Heart left ventricle (tissue), 16 donors: ENCODE data around the gene TCF19. TPM values are rescaled to one million over a fixed set of nuclear protein-coding genes. Genes with fewer than 3 reads are reported as not detected.

ENCODE experiments used
- ATAC-seq, 4 donors: fragments of 200-7000 bp; cut with Tn5 transposase; one replicate each; pipeline ENCODE4 v1.9.1; 2020 to 2022; ENCODE audit warnings: moderate library complexity in 4 of 4, mild to moderate bottlenecking in 3 of 4, moderate number of reproducible peaks in 1 of 4
- DNase-seq, 5 donors: peaks; one replicate each; pipeline ENCODE4 v3.0.0-alpha.2; 2020
- H3K27ac ChIP-seq, 12 donors: fragments of 200-600 bp; sonication (generic) in 4 of 12; one replicate each; pipeline versions ENCODE4 v1.5.0 to v1.8.0; 2016 to 2022; ENCODE audit warnings: mild to moderate bottlenecking in 2 of 12
- H3K27me3 ChIP-seq, 9 donors: fragments of 200-600 bp; sonication (generic) in 2 of 9; one replicate each; pipeline versions ENCODE4 v1.5.1 to v1.8.0; 2016 to 2022; ENCODE audit warnings: mild to moderate bottlenecking in 3 of 9
- H3K36me3 ChIP-seq, 9 donors: fragments of 200-600 bp; sonication (generic) in 2 of 9; one replicate each; pipeline versions ENCODE4 v1.5.0 to v1.8.0; 2018 to 2022; ENCODE audit warnings: mild to moderate bottlenecking in 2 of 9
- H3K4me1 ChIP-seq, 12 donors: fragments of 200-600 bp; sonication (generic) in 4 of 12; one replicate each; pipeline versions ENCODE4 v1.5.0 to v1.8.0; 2016 to 2022; ENCODE audit warnings: mild to moderate bottlenecking in 3 of 12
- H3K4me3 ChIP-seq, 12 donors: fragments of 200-600 bp; sonication (generic) in 4 of 12; one replicate each; pipeline versions ENCODE4 v1.5.0 to v1.8.0; 2017 to 2022; ENCODE audit warnings: mild to moderate bottlenecking in 9 of 12, moderate library complexity in 4 of 12
- H3K9me3 ChIP-seq, 12 donors: fragments of 200-600 bp; sonication (generic) in 4 of 12; one replicate each; pipeline versions ENCODE4 v1.5.0 to v1.8.0; 2016 to 2022; ENCODE audit warnings: mild to moderate bottlenecking in 1 of 12
- POLR2A ChIP-seq, 2 donors: fragments of 450-650 bp; IDR thresholded peaks; one replicate each; pipeline ENCODE4 v1.6.1; 2017; ENCODE audit warnings: antibody characterized with exemption in 2 of 2, mild to moderate bottlenecking in 2 of 2, moderate library complexity in 2 of 2
- WGBS, 4 donors: extraction: QIAGEN DNeasy Blood & Tissue Kit in 2 of 4; methylation state at CpG; one replicate each; pipeline versions ENCODE4 v1.1.5 to v1.1.7; 2013 to 2018; 5-methylcytosine and 5-hydroxymethylcytosine counted together
- intact Hi-C, 10 donors: fragments of 100-400 bp; cut with DNase I; formaldehyde crosslinking; loops; one replicate each; pipeline versions ENCODE4 v1.11.1 to v1.14.2; 2022
- polyA plus RNA-seq, 2 donors: library from polyadenylated mRNA; stranded (reverse); fragments of 200-250 nt; gene quantifications; one replicate each; pipeline ENCODE4 v1.2.3, GENCODE V29; 2013
- total RNA-seq, 9 donors: library from RNA; depleted of rRNA in 2 of 9; stranded (reverse); fragments of >200 nt in 2 of 9; fragmentation: NEBNext Ultra II Directional in 3 of 9; extraction: Animal tissue kit (Norgen Biotek cat#: 25700) in 3 of 9; gene quantifications; one replicate each; pipeline versions ENCODE4 v1.1.0 to v1.2.4, GENCODE V29; 2016 to 2023
- TF ChIP-seq, protein P1 (sequence below), 12 donors: fragments of 200-600 bp; sonication (generic) in 4 of 12; IDR thresholded peaks; one replicate each; pipeline versions ENCODE4 v1.5.0 to v1.8.0; 2018 to 2022; ENCODE audit warnings: antibody characterized with exemption in 12 of 12, mild to moderate bottlenecking in 5 of 12
- donor health status: ischemic (EF 13 %, LVEDD 7.1; RV severe dilation, severe dysfunction).
- donor health status: healthy with polysubstance abuse.
- donor health status: DM: no; HTN: yes; CAD: no.
- donor health status: DM: no; HTN: no; CAD: no.
- donor health status: ischemic (EF 25% LVEDD 6.9; RV normal size, moderate dysfunction).
- donor health status: ischemic (EF 25% LVEDD 5.7; RV mildly dilated, moderate dysfunction).
- donor health status: healthy.
- donor health status: DM: yes; HTN: yes; CAD: no.
- donor health status: ischemic (EF 35%, LVEDD 5.7; RV mildly dilated, moderate dysfunction).
- donor health status: nonischemic (EF 11% LVEDD 7.7; RV severe dilation, severe dysfunction).
- donor health status: DM: yes; HTN: yes; CAD: no.
- donor health status: PGD.
- donor health status: ischemic (EF 29% LVEDD 5.4; RV normal size, mild dysfunction).
- donor health status: nonischemic (EF 23%, LVEDD 6.1; RV moderate dilation, normal function).

Gene TCF19
- total and polyA plus RNA-seq, 11 donors: 1.8 to 12.9 (median 2.6) TPM

- Histone ChIP-seq H3K36me3 (peaks cover 0 to 4% (median 0%) of the 10 kb centered on the region in 9 donors), H3K4me3 (no peak overlapping the region), H3K27ac (peak overlapping the region in 1 of 12 donors; percentile 41), H3K9me3 (no peaks in the 10 kb centered on the region), H3K4me1 (peaks cover 0 to 45% (median 2%) of the 10 kb centered on the region in 12 donors), H3K27me3 (no peaks in the 10 kb centered on the region)
- 61 to 74% (median 68%) methylated on average over 3 of the region's 3 CpGs for WGBS, 4 donors
- ATAC-seq (peak in 1 of 4 donors; percentile 49), DNase-seq (no peak)
- intact Hi-C loops: loop anchor here in 1 of 10 donors (5.0 kb wide), 1 partner anchor 39 kb away; the partner anchor contains the start of gene PSORS1C2
- TF ChIP-seq, protein P1, sequence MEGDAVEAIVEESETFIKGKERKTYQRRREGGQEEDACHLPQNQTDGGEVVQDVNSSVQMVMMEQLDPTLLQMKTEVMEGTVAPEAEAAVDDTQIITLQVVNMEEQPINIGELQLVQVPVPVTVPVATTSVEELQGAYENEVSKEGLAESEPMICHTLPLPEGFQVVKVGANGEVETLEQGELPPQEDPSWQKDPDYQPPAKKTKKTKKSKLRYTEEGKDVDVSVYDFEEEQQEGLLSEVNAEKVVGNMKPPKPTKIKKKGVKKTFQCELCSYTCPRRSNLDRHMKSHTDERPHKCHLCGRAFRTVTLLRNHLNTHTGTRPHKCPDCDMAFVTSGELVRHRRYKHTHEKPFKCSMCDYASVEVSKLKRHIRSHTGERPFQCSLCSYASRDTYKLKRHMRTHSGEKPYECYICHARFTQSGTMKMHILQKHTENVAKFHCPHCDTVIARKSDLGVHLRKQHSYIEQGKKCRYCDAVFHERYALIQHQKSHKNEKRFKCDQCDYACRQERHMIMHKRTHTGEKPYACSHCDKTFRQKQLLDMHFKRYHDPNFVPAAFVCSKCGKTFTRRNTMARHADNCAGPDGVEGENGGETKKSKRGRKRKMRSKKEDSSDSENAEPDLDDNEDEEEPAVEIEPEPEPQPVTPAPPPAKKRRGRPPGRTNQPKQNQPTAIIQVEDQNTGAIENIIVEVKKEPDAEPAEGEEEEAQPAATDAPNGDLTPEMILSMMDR (IDR thresholded peaks at IDR 0.05): no peak
- TF ChIP-seq POLR2A (IDR thresholded peaks at IDR 0.05): no peak
Measured at GRCh38 chr6:31175971-31176370, 17.6 kb downstream of the TCF19 start.

GRCh38 chr6:31178143-31179041, 20.0 kb downstream of the TCF19 start:
- peaks cover 0 to 4% (median 0%) of the 10 kb centered on the region in 9 donors for H3K36me3 ChIP-seq
- no peak for DNase-seq
- ATAC-seq: no peak
- no peaks in the 10 kb centered on the region for H3K27me3 ChIP-seq
- TF ChIP-seq, protein P1 (IDR thresholded peaks at IDR 0.05): no peak
- TF ChIP-seq POLR2A (IDR thresholded peaks at IDR 0.05): no peak
- no peaks in the 10 kb centered on the region for H3K9me3 ChIP-seq
- WGBS, 4 donors: 63 to 80% (median 72%) methylated on average over 8 of the region's 8 CpGs
- peaks cover 0 to 43% (median 2%) of the 10 kb centered on the region in 12 donors for H3K4me1 ChIP-seq
- no peak overlapping the region for H3K4me3 ChIP-seq
- intact Hi-C loops: loop anchor here in 1 of 10 donors (5.0 kb wide), 1 partner anchor 41 kb away; the partner anchor contains the start of gene PSORS1C2
- H3K27ac ChIP-seq: no peak overlapping the region

DNA sequence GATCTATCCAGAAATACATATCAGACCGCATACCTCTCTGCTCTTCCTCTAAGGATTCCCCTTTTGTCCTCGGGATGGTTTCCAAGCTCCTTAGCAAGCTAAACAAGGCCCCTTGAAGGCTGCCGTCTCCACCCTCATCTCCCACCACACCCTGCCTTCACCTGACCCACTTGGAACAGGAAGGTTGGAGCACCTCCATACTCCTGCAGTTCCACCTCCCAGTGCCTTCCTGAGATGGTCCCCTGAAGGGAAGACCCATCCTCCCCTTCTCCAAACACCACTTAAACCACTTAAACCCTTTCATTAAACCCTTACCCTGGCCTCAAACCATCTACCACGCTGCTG, 20.6 kb downstream of the TCF19 start:
- Histone ChIP-seq H3K9me3 (no peaks in the 10 kb centered on the region), H3K4me3 (no peak overlapping the region), H3K36me3 (peaks cover 0 to 4% (median 0%) of the 10 kb centered on the region in 9 donors), H3K4me1 (peaks cover 0 to 42% (median 0%) of the 10 kb centered on the region in 12 donors), H3K27ac (no peak overlapping the region), H3K27me3 (no peaks in the 10 kb centered on the region)
- no peak for TF ChIP-seq POLR2A (IDR thresholded peaks at IDR 0.05)
- TF ChIP-seq, protein P1 (IDR thresholded peaks at IDR 0.05): no peak
- intact Hi-C loops: loop anchor here in 1 of 10 donors (5.0 kb wide), 1 partner anchor 42 kb away; the partner anchor contains the start of gene PSORS1C2
- DNase-seq (no peak), ATAC-seq (no peak)
- WGBS, 4 donors: 62 to 78% (median 72%) methylated on average over 4 of the region's 4 CpGs

- WGBS, 4 donors: 95 to 98% (median 97%) methylated on average over 8 of the region's 8 CpGs
- DNase-seq (no peak), ATAC-seq (no peak)
- Histone ChIP-seq H3K27me3 (no peaks in the 10 kb centered on the region), H3K27ac (peak overlapping the region in 4 of 12 donors; percentile 23 to 64 (median 32)), H3K4me3 (peak overlapping the region in 11 of 12 donors; percentile 8 to 68 (median 49)), H3K4me1 (peaks cover 0 to 51% (median 0%) of the 10 kb centered on the region in 12 donors), H3K36me3 (peaks cover 0 to 4% (median 0%) of the 10 kb centered on the region in 9 donors), H3K9me3 (no peaks in the 10 kb centered on the region)
- TF ChIP-seq, protein P1 (IDR thresholded peaks at IDR 0.05): no peak
- TF ChIP-seq POLR2A (IDR thresholded peaks at IDR 0.05): no peak
- intact Hi-C loops: loop anchor here in 1 of 10 donors (5.0 kb wide), 1 partner anchor 43 kb away; the partner anchor contains the start of gene PSORS1C2
Measured at GRCh38 chr6:31179896-31180295, 21.5 kb downstream of the TCF19 start.
